ENCODE measurements around the gene ADA. TPM values are rescaled to one million over a fixed set of nuclear protein-coding genes. Genes with fewer than 3 reads are reported as not detected.
"Not testable (repeated sequence)": the region's sequence is repeated elsewhere in the genome, so short reads cannot be mapped to it uniquely, and the experiment has no call there.

The ADA gene
- total and polyA plus RNA-seq, 4 donors, result 1.3 to 3.1 (median 2.9) TPM

- Histone ChIP-seq H3K4me3 (ENCODE audit: low read depth, low read length) (no peak overlapping the region), H3K27ac (ENCODE audit: low read depth, low read length) (no peak overlapping the region), H3K9me3 (ENCODE audit: control insufficient read depth, insufficient read depth, low read length) (no peaks in the 10 kb centered on the region), H3K36me3 (ENCODE audit: control insufficient read depth, insufficient read depth, low read length) (no peaks in the 10 kb centered on the region), H3K27me3 (ENCODE audit: control insufficient read depth, insufficient read depth, low read length) (no peaks in the 10 kb centered on the region), H3K4me1 (ENCODE audit: control insufficient read depth, insufficient read depth, low read length) (no peaks in the 10 kb centered on the region)
- no peak for DNase-seq (ENCODE audit: low read depth in 4 of 6, low spot score in 6 of 6)
- 96% methylated on average over 10 of the region's 11 CpGs for WGBS (ENCODE audit: insufficient coverage)
Observed at GRCh38 chr20:44681796-44682566, 30.5 kb upstream of the ADA start.

DNA sequence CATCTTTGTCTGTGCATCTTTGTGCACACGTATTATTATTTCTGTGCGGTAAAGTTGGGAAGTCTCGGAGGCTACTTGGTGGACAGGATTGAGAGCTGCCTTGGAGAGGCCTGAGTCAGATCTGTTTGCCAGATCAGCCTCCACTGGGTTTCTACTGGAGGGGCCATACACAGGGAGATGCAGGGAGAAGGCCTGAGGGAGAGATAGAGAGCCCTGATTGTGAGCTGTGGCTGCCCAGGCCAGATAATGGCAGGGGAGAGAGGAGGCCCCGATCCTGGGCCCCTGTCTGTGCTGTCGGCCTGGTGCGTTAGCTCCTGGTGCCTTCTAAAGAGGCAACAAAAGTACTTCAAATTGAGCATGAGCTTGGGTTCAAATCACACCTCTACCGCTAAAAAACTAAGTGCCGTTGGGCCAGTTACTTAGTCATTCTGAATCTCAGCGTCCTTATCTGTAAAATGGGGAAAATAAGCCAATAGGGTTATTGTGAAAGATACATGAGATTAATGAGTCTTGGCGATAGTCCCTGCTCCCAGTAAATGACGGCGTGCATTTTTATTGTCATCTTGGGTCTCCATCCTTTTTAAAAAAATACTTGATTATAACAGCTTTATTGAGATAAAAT, 27.6 kb upstream of the ADA start:
- H3K27ac ChIP-seq (ENCODE audit: low read depth, low read length), result no peak overlapping the region
- H3K36me3 ChIP-seq (ENCODE audit: control insufficient read depth, insufficient read depth, low read length), result no peaks in the 10 kb centered on the region
- no peak overlapping the region for H3K4me3 ChIP-seq (ENCODE audit: low read depth, low read length)
- no peaks in the 10 kb centered on the region for H3K9me3 ChIP-seq (ENCODE audit: control insufficient read depth, insufficient read depth, low read length)
- no peak for DNase-seq (ENCODE audit: low read depth in 4 of 6, low spot score in 6 of 6)
- no peaks in the 10 kb centered on the region for H3K4me1 ChIP-seq (ENCODE audit: control insufficient read depth, insufficient read depth, low read length)
- WGBS (ENCODE audit: insufficient coverage), result 85% methylated on average over 9 of the region's 12 CpGs
- no peaks in the 10 kb centered on the region for H3K27me3 ChIP-seq (ENCODE audit: control insufficient read depth, insufficient read depth, low read length)

GRCh38 chr20:44678242-44678641, 26.7 kb upstream of the ADA start:
- Histone ChIP-seq H3K4me1 (ENCODE audit: control insufficient read depth, insufficient read depth, low read length) (no peaks in the 10 kb centered on the region), H3K27me3 (ENCODE audit: control insufficient read depth, insufficient read depth, low read length) (no peaks in the 10 kb centered on the region), H3K27ac (ENCODE audit: low read depth, low read length) (no peak overlapping the region), H3K9me3 (ENCODE audit: control insufficient read depth, insufficient read depth, low read length) (no peaks in the 10 kb centered on the region), H3K36me3 (ENCODE audit: control insufficient read depth, insufficient read depth, low read length) (no peaks in the 10 kb centered on the region), H3K4me3 (ENCODE audit: low read depth, low read length) (no peak overlapping the region)
- WGBS (ENCODE audit: insufficient coverage), result 33% methylated on average over 2 of the region's 2 CpGs
- no peak for DNase-seq (ENCODE audit: low read depth in 4 of 6, low spot score in 6 of 6)

GRCh38 chr20:44672318-44672902, 20.9 kb upstream of the ADA start:
- H3K4me3 ChIP-seq (ENCODE audit: low read depth, low read length); H3K27me3 ChIP-seq (ENCODE audit: control insufficient read depth, insufficient read depth, low read length); H3K27ac ChIP-seq (ENCODE audit: low read depth, low read length); H3K36me3 ChIP-seq (ENCODE audit: control insufficient read depth, insufficient read depth, low read length); H3K9me3 ChIP-seq (ENCODE audit: control insufficient read depth, insufficient read depth, low read length); DNase-seq (ENCODE audit: low read depth in 4 of 6, low spot score in 6 of 6); H3K4me1 ChIP-seq (ENCODE audit: control insufficient read depth, insufficient read depth, low read length): not testable (repeated sequence)
- WGBS (ENCODE audit: insufficient coverage), result 85% methylated on average over 22 of the region's 23 CpGs

DNA sequence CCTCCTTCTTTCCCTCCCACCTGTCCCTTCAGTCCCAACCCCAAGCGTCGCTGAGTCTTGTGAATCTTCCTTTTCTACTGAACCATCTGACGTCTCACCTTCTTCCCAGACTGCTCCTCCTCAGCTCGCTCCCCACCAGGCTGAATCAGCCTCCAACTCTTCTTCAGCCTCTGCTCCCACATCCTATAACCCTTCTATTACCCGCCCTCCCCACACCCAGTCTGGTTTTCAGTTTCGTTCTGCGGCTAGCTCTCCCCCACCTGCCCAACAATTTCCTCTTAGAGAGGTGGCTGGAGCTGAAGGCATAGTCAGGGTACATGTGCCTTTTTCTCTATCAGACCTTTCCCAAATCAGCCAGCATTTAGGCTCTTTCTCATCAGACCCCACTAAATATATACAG, 20.0 kb upstream of the ADA start:
- H3K36me3 ChIP-seq (ENCODE audit: control insufficient read depth, insufficient read depth, low read length); H3K4me3 ChIP-seq (ENCODE audit: low read depth, low read length); H3K27me3 ChIP-seq (ENCODE audit: control insufficient read depth, insufficient read depth, low read length); H3K4me1 ChIP-seq (ENCODE audit: control insufficient read depth, insufficient read depth, low read length); H3K27ac ChIP-seq (ENCODE audit: low read depth, low read length); H3K9me3 ChIP-seq (ENCODE audit: control insufficient read depth, insufficient read depth, low read length); DNase-seq (ENCODE audit: low read depth in 4 of 6, low spot score in 6 of 6): not testable (repeated sequence)
- 94% methylated on average over 2 of the region's 7 CpGs for WGBS (ENCODE audit: insufficient coverage)

DNA sequence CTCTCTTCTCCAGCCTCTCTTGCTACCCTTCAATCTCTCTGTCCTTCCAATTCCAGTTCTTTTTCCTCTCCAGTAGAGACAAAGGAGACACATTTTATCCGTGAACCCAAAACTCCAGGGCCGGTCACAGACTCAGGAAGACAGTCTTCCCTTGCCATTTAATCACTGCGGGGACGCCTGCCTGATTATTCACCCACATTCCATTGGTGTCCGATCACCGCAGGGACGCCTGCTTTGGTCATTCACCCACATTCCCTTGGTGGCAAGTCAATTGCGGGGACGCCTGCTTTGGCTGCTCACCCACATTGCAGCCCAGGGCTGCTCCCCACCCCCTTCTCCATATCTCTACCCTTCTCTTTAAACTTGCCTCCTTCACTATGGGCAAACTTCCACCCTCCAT, 19.4 kb upstream of the ADA start:
- not testable (repeated sequence) for H3K9me3 ChIP-seq (ENCODE audit: control insufficient read depth, insufficient read depth, low read length); DNase-seq (ENCODE audit: low read depth in 4 of 6, low spot score in 6 of 6); H3K4me1 ChIP-seq (ENCODE audit: control insufficient read depth, insufficient read depth, low read length); H3K36me3 ChIP-seq (ENCODE audit: control insufficient read depth, insufficient read depth, low read length); H3K27ac ChIP-seq (ENCODE audit: low read depth, low read length); H3K27me3 ChIP-seq (ENCODE audit: control insufficient read depth, insufficient read depth, low read length); H3K4me3 ChIP-seq (ENCODE audit: low read depth, low read length)
- WGBS (ENCODE audit: insufficient coverage), result 89% methylated on average over 9 of the region's 9 CpGs

- H3K36me3 ChIP-seq (ENCODE audit: control insufficient read depth, insufficient read depth, low read length), result no peaks in the 10 kb centered on the region
- H3K9me3 ChIP-seq (ENCODE audit: control insufficient read depth, insufficient read depth, low read length), result no peaks in the 10 kb centered on the region
Observed at GRCh38 chr20:44666066-44666465, 14.6 kb upstream of the ADA start.

GRCh38 chr20:44664131-44664530, 12.6 kb upstream of the ADA start:
- Histone ChIP-seq H3K9me3 (ENCODE audit: control insufficient read depth, insufficient read depth, low read length) (no peaks in the 10 kb centered on the region), H3K4me1 (ENCODE audit: control insufficient read depth, insufficient read depth, low read length) (no peaks in the 10 kb centered on the region), H3K36me3 (ENCODE audit: control insufficient read depth, insufficient read depth, low read length) (no peaks in the 10 kb centered on the region), H3K27ac (ENCODE audit: low read depth, low read length) (no peak overlapping the region), H3K27me3 (ENCODE audit: control insufficient read depth, insufficient read depth, low read length) (no peaks in the 10 kb centered on the region), H3K4me3 (ENCODE audit: low read depth, low read length) (no peak overlapping the region)
- no peak for DNase-seq (ENCODE audit: low read depth in 4 of 6, low spot score in 6 of 6)
- WGBS (ENCODE audit: insufficient coverage), result 78% methylated on average over 2 of the region's 3 CpGs

More at GRCh38 chr20:44666066-44666465, 14.6 kb upstream of the ADA start:
- Histone ChIP-seq H3K4me1 (ENCODE audit: control insufficient read depth, insufficient read depth, low read length) (no peaks in the 10 kb centered on the region), H3K4me3 (ENCODE audit: low read depth, low read length) (no peak overlapping the region), H3K27me3 (ENCODE audit: control insufficient read depth, insufficient read depth, low read length) (no peaks in the 10 kb centered on the region), H3K27ac (ENCODE audit: low read depth, low read length) (no peak overlapping the region)
- no peak for DNase-seq (ENCODE audit: low read depth in 4 of 6, low spot score in 6 of 6)
- 86% methylated on average over 1 of the region's 3 CpGs for WGBS (ENCODE audit: insufficient coverage)

- WGBS (ENCODE audit: insufficient coverage), result 71% methylated on average over 2 of the region's 3 CpGs
Observed at GRCh38 chr20:44662261-44662660, 10.8 kb upstream of the ADA start.

DNA sequence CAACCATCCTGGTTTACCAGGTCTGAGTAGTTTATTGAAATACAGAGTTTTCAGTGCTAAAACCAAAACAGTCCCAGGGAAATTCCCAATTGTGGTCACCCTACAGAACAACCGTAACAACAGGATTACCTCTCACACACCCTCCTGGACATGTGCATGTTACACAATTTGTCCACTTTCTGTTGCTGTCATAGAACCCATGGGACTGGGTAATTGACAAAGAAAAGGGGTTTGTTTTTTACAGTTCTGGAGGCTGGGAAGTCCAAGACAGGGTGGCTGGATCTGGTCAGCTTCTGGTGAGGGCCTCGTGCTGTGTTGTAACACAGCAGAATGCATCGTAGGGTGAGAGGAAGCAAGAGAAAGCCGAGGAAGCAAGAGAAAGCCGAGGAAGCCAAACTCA, 9.1 kb upstream of the ADA start:
- no peak for DNase-seq (ENCODE audit: low read depth in 4 of 6, low spot score in 6 of 6)
- no peaks in the 10 kb centered on the region for H3K4me1 ChIP-seq (ENCODE audit: control insufficient read depth, insufficient read depth, low read length)
- H3K27me3 ChIP-seq (ENCODE audit: control insufficient read depth, insufficient read depth, low read length), result peaks cover 3% of the 10 kb centered on the region
- H3K27ac ChIP-seq (ENCODE audit: low read depth, low read length), result no peak overlapping the region
- no peak overlapping the region for H3K4me3 ChIP-seq (ENCODE audit: low read depth, low read length)
- no peaks in the 10 kb centered on the region for H3K36me3 ChIP-seq (ENCODE audit: control insufficient read depth, insufficient read depth, low read length)
- 50% methylated on average over 4 of the region's 5 CpGs for WGBS (ENCODE audit: insufficient coverage)
- H3K9me3 ChIP-seq (ENCODE audit: control insufficient read depth, insufficient read depth, low read length), result no peaks in the 10 kb centered on the region

More at GRCh38 chr20:44662261-44662660, 10.8 kb upstream of the ADA start:
- H3K4me1 ChIP-seq (ENCODE audit: control insufficient read depth, insufficient read depth, low read length), result no peaks in the 10 kb centered on the region
- no peak for DNase-seq (ENCODE audit: low read depth in 4 of 6, low spot score in 6 of 6)
- no peak overlapping the region for H3K27ac ChIP-seq (ENCODE audit: low read depth, low read length)
- H3K36me3 ChIP-seq (ENCODE audit: control insufficient read depth, insufficient read depth, low read length), result no peaks in the 10 kb centered on the region
- H3K9me3 ChIP-seq (ENCODE audit: control insufficient read depth, insufficient read depth, low read length), result no peaks in the 10 kb centered on the region
- no peak overlapping the region for H3K4me3 ChIP-seq (ENCODE audit: low read depth, low read length)
- H3K27me3 ChIP-seq (ENCODE audit: control insufficient read depth, insufficient read depth, low read length), result no peaks in the 10 kb centered on the region

Data from spinal cord (tissue), 10 donors.